OCI-LY1 (cell line): Measurements from ENCODE around the gene CLDN22.

Source experiments
- H2AFZ ChIP-seq: fragments of 200-600 bp; sonication (generic), shearing (Covaris generic); 2 replicates; pipeline ENCODE4 v1.6.0; 2014; ENCODE audit warnings: antibody characterized with exemption, mild to moderate bottlenecking, low read length
- H3F3A ChIP-seq: fragments of 200-600 bp; sonication (generic), shearing (Covaris generic); 2 replicates; pipeline ENCODE4 v1.6.0; 2014; ENCODE audit warnings: mild to moderate bottlenecking, antibody characterized with exemption, low read length, moderate library complexity; ENCODE audit not compliant: insufficient read depth
- H3K27ac ChIP-seq: fragments of 200-600 bp; sonication (generic); 2 replicates; pipeline ENCODE4 v1.5.1; 2014; ENCODE audit warnings: low read length, mixed run types, mild to moderate bottlenecking, low read depth; ENCODE audit not compliant: poor library complexity, severe bottlenecking
- H3K27me3 ChIP-seq: fragments of 200-600 bp; sonication (generic); 2 replicates; pipeline ENCODE4 v1.6.0; 2014; ENCODE audit warnings: antibody characterized with exemption, mild to moderate bottlenecking, low read length, moderate library complexity; ENCODE audit not compliant: insufficient read depth
- H3K36me3 ChIP-seq: fragments of 200-600 bp; sonication (generic); 2 replicates; pipeline ENCODE4 v1.6.1; 2014; ENCODE audit warnings: mild to moderate bottlenecking, antibody characterized with exemption, low read length, moderate library complexity, mixed read lengths; ENCODE audit not compliant: insufficient read depth
- H3K4me1 ChIP-seq: fragments of 200-600 bp; sonication (generic); 2 replicates; pipeline ENCODE4 v1.5.1; 2014; ENCODE audit warnings: mild to moderate bottlenecking, low read length, moderate library complexity; ENCODE audit not compliant: insufficient read depth, severe bottlenecking
- H3K4me2 ChIP-seq: fragments of 200-600 bp; sonication (generic), shearing (Covaris generic); 2 replicates; pipeline ENCODE4 v1.6.1; 2014; ENCODE audit warnings: low read length
- H3K4me3 ChIP-seq: fragments of 200-600 bp; sonication (generic); 2 replicates; pipeline ENCODE4 v1.5.1; 2014; ENCODE audit warnings: low read length, low read depth, mild to moderate bottlenecking, mixed read lengths; ENCODE audit not compliant: poor library complexity, severe bottlenecking
- H3K79me2 ChIP-seq: fragments of 200-600 bp; shearing (Covaris generic); 2 replicates; pipeline ENCODE4 v1.6.1; 2016; ENCODE audit warnings: mixed run types, low read length, mixed read lengths; ENCODE audit not compliant: insufficient read depth
- H3K9ac ChIP-seq: fragments of 200-600 bp; sonication (generic), shearing (Covaris generic); 2 replicates; pipeline ENCODE4 v1.6.1; 2014; ENCODE audit warnings: mild to moderate bottlenecking, low read length, mixed read lengths
- H3K9me2 ChIP-seq: fragments of 200-600 bp; sonication (generic), shearing (Covaris generic); 2 replicates; pipeline ENCODE4 v1.6.1; 2014; ENCODE audit warnings: low read depth, mild to moderate bottlenecking, low read length, mixed read lengths
- H3K9me3 ChIP-seq: fragments of 200-600 bp; shearing (Covaris generic); 2 replicates; pipeline ENCODE4 v1.6.1; 2014; ENCODE audit warnings: low read length, mixed read lengths
- H4K20me1 ChIP-seq: fragments of 200-600 bp; sonication (generic), shearing (Covaris generic); 2 replicates; pipeline ENCODE4 v1.6.0; 2016; ENCODE audit warnings: mild to moderate bottlenecking, low read length; ENCODE audit not compliant: insufficient read depth
- CTCF ChIP-seq: fragments of 200-600 bp; sonication (generic), shearing (Covaris generic); IDR thresholded peaks from 2 replicates; pipeline ENCODE4 v1.5.1; 2017; ENCODE audit warnings: mild to moderate bottlenecking, antibody characterized with exemption, low read length, moderate library complexity, mixed read lengths
- EZH2 ChIP-seq: fragments of 200-600 bp; sonication (generic), shearing (Covaris generic); IDR thresholded peaks from 2 replicates; pipeline ENCODE4 v1.8.0; 2017; ENCODE audit warnings: borderline replicate concordance, mixed run types, mild to moderate bottlenecking, antibody characterized with exemption, low read length, moderate library complexity, mixed read lengths

Gene CLDN22

GRCh38 chr4:183348706-183349659, 28.9 kb upstream of the CLDN22 start:
- Histone ChIP-seq H3K4me1 (no peaks in the 10 kb centered on the region), H3K9me3 (no peaks in the 10 kb centered on the region), H3K9ac (no peak overlapping the region), H3K4me3 (no peak overlapping the region), H3K9me2 (no peaks in the 10 kb centered on the region), H2AFZ (no peak overlapping the region), H3K4me2 (no peak overlapping the region), H3K79me2 (no peaks in the 10 kb centered on the region), H3F3A (no peaks in the 10 kb centered on the region), H3K36me3 (no peaks in the 10 kb centered on the region), H3K27me3 (no peaks in the 10 kb centered on the region), H4K20me1 (no peaks in the 10 kb centered on the region), H3K27ac (no peak overlapping the region)
- TF ChIP-seq EZH2, result no peak
- TF ChIP-seq CTCF, result no peak

- H3K27ac ChIP-seq, result no peak overlapping the region
- no peaks in the 10 kb centered on the region for H3K36me3 ChIP-seq
- H3F3A ChIP-seq, result no peaks in the 10 kb centered on the region
- H3K79me2 ChIP-seq, result no peaks in the 10 kb centered on the region
- no peaks in the 10 kb centered on the region for H3K9me3 ChIP-seq
- no peak overlapping the region for H3K4me2 ChIP-seq
- no peaks in the 10 kb centered on the region for H4K20me1 ChIP-seq
- H3K27me3 ChIP-seq, result no peaks in the 10 kb centered on the region
- H3K4me3 ChIP-seq, result no peak overlapping the region
- H3K9ac ChIP-seq, result no peak overlapping the region
- H3K4me1 ChIP-seq, result no peaks in the 10 kb centered on the region
- TF ChIP-seq EZH2, result no peak
- no peak for TF ChIP-seq CTCF
- H2AFZ ChIP-seq, result no peak overlapping the region
- no peaks in the 10 kb centered on the region for H3K9me2 ChIP-seq
Observed at GRCh38 chr4:183348136-183348535, 28.1 kb upstream of the CLDN22 start.

GRCh38 chr4:183347566-183347965, 27.5 kb upstream of the CLDN22 start:
- no peaks in the 10 kb centered on the region for H4K20me1 ChIP-seq
- H3K4me2 ChIP-seq, result no peak overlapping the region
- no peaks in the 10 kb centered on the region for H3F3A ChIP-seq
- H3K9ac ChIP-seq, result no peak overlapping the region
- no peak overlapping the region for H3K4me3 ChIP-seq
- H3K9me3 ChIP-seq, result no peaks in the 10 kb centered on the region
- no peaks in the 10 kb centered on the region for H3K36me3 ChIP-seq
- no peaks in the 10 kb centered on the region for H3K27me3 ChIP-seq
- H3K79me2 ChIP-seq, result no peaks in the 10 kb centered on the region
- no peaks in the 10 kb centered on the region for H3K4me1 ChIP-seq
- no peak overlapping the region for H2AFZ ChIP-seq
- no peak overlapping the region for H3K27ac ChIP-seq
- TF ChIP-seq CTCF, result no peak
- no peak for TF ChIP-seq EZH2
- H3K9me2 ChIP-seq, result no peaks in the 10 kb centered on the region
